ENCODE results near the gene ZNF664. TPM values are rescaled to one million over a fixed set of nuclear protein-coding genes. Genes with fewer than 3 reads are reported as not detected.

ZNF664 gene
- total and polyA plus RNA-seq, 12 donors = 36.9 to 94.6 (median 76.9) TPM

- H3K9me3 ChIP-seq = no peaks in the 10 kb centered on the region
- H3K4me3 ChIP-seq = no peak overlapping the region
- ATAC-seq (peak in 2 of 8 donors; percentile 12 to 48), DNase-seq (no peak)
- H3K27me3 ChIP-seq = peaks cover 0 to 8% (median 0%) of the 10 kb centered on the region in 7 donors
- H3K36me3 ChIP-seq = no peaks in the 10 kb centered on the region
- TF ChIP-seq, protein P1, sequence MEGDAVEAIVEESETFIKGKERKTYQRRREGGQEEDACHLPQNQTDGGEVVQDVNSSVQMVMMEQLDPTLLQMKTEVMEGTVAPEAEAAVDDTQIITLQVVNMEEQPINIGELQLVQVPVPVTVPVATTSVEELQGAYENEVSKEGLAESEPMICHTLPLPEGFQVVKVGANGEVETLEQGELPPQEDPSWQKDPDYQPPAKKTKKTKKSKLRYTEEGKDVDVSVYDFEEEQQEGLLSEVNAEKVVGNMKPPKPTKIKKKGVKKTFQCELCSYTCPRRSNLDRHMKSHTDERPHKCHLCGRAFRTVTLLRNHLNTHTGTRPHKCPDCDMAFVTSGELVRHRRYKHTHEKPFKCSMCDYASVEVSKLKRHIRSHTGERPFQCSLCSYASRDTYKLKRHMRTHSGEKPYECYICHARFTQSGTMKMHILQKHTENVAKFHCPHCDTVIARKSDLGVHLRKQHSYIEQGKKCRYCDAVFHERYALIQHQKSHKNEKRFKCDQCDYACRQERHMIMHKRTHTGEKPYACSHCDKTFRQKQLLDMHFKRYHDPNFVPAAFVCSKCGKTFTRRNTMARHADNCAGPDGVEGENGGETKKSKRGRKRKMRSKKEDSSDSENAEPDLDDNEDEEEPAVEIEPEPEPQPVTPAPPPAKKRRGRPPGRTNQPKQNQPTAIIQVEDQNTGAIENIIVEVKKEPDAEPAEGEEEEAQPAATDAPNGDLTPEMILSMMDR (IDR thresholded peaks at IDR 0.05) = no peak
- intact Hi-C loops (cut with DNase I) = no loop called here
- WGBS, 2 donors = 78 to 84% methylated on average over 15 of the region's 15 CpGs
- H3K4me1 ChIP-seq = peaks cover 0 to 4% (median 0%) of the 10 kb centered on the region in 9 donors
- H3K27ac ChIP-seq = no peak overlapping the region
These were observed 44.6 kb upstream of the ZNF664 start for GRCh38 chr12:123928274-123928865.

DNA sequence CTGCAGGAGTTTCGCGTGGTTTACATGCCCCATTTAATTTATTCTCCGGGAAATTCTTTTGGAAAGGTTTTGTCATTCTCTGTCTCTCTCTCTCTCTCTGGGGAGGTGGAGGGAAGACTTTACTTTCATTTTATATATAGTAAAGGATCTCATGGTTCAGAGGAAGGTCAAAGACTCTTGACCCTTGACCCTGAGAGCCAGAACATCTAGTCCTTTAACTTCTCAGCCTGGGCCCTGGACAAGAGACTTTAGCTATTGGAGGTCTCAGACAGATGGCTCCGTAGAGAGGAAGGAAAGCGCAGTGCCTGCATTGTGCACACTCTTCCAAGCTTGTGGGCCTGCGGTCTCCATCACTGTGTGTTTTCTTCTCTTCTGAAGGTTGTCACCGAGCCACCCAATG, 44.1 kb upstream of the ZNF664 start:
- Histone ChIP-seq H3K4me3 (no peak overlapping the region), H3K9me3 (no peaks in the 10 kb centered on the region), H3K27ac (no peak overlapping the region), H3K27me3 (peaks cover 0 to 8% (median 0%) of the 10 kb centered on the region in 7 donors), H3K4me1 (peaks cover 0 to 4% (median 0%) of the 10 kb centered on the region in 9 donors), H3K36me3 (no peaks in the 10 kb centered on the region)
- ATAC-seq (peak in 3 of 8 donors; percentile 29 to 58 (median 33)), DNase-seq (no peak)
- 79 to 82% methylated on average over 7 of the region's 7 CpGs for WGBS, 2 donors
- TF ChIP-seq, protein P1 (IDR thresholded peaks at IDR 0.05) = no peak
- intact Hi-C loops (cut with DNase I) = no loop called here

- H3K27me3 ChIP-seq = peaks cover 0 to 8% (median 0%) of the 10 kb centered on the region in 7 donors
- 89 to 90% methylated on average over 9 of the region's 9 CpGs for WGBS, 2 donors
- peaks cover 0 to 8% (median 0%) of the 10 kb centered on the region in 9 donors for H3K36me3 ChIP-seq
- H3K27ac ChIP-seq = no peak overlapping the region
- H3K9me3 ChIP-seq = no peaks in the 10 kb centered on the region
- TF ChIP-seq, protein P1 (IDR thresholded peaks at IDR 0.05) = no peak
- peaks cover 0 to 4% (median 0%) of the 10 kb centered on the region in 9 donors for H3K4me1 ChIP-seq
- H3K4me3 ChIP-seq = no peak overlapping the region
- intact Hi-C loops (cut with DNase I) = no loop called here
- ATAC-seq (no peak), DNase-seq (no peak)
These were observed 43.0 kb upstream of the ZNF664 start for GRCh38 chr12:123929946-123930583.

GRCh38 chr12:123931686-123932321, 41.2 kb upstream of the ZNF664 start:
- intact Hi-C loops (cut with DNase I) = no loop called here
- WGBS, 2 donors = 81 to 88% methylated on average over 14 of the region's 14 CpGs
- H3K9me3 ChIP-seq = no peaks in the 10 kb centered on the region

More at GRCh38 chr12:123931686-123932321, 41.2 kb upstream of the ZNF664 start:
- TF ChIP-seq, protein P1 (IDR thresholded peaks at IDR 0.05) = no peak
- peaks cover 0 to 4% (median 0%) of the 10 kb centered on the region in 9 donors for H3K4me1 ChIP-seq
- DNase-seq (no peak), ATAC-seq (no peak)
- H3K27ac ChIP-seq = no peak overlapping the region
- no peak overlapping the region for H3K4me3 ChIP-seq
- H3K27me3 ChIP-seq = peaks cover 0 to 5% (median 0%) of the 10 kb centered on the region in 7 donors
- peaks cover 0 to 25% (median 5%) of the 10 kb centered on the region in 9 donors for H3K36me3 ChIP-seq

Measured in heart right ventricle (tissue), 16 donors.